Activated naive CD8-positive, alpha-beta T cell treated with anti-CD3 and anti-CD28 coated beads, Interleukin-2, amount 50 U/mL, for 16 hours (primary cell): ENCODE measurements around the gene FAM117B.

Experiments
- DNase-seq: peaks from one replicate; pipeline ENCODE4 v3.0.0-alpha.2; 2020; ENCODE audit warnings: low read depth, low spot score

FAM117B gene

GRCh38 chr2:202814226-202814625 lies 179.5 kb downstream of the FAM117B start:
- no peak for DNase-seq

- DNase-seq: no peak
Observed at GRCh38 chr2:202815548-202816360, 181.0 kb downstream of the FAM117B start.

- no peak for DNase-seq
Observed at GRCh38 chr2:202817771-202818170, 183.0 kb downstream of the FAM117B start.

GRCh38 chr2:202818321-202818720 lies 183.6 kb downstream of the FAM117B start:
- no peak for DNase-seq
